Lower leg skin (tissue), 4 donors: ENCODE measurements around the gene DOK1. TPM values are rescaled to one million over a fixed set of nuclear protein-coding genes. Genes with fewer than 3 reads are reported as not detected.
A peak's percentile ranks its signal among the peaks of the same experiment; 100 is the strongest.

ENCODE experiments used
- DNase-seq, 2 donors: peaks; one replicate each; pipeline ENCODE4 v3.0.0-alpha.2; 2019; ENCODE audit warnings: low spot score in 2 of 2
- H3K4me3 ChIP-seq: fragments of 200-600 bp; sonication (generic); 2 replicates; pipeline ENCODE4 v1.5.1; 2017; ENCODE audit warnings: mild to moderate bottlenecking, low read depth; ENCODE audit not compliant: poor library complexity, severe bottlenecking
- POLR2A ChIP-seq, 2 donors: fragments of 450-650 bp; IDR thresholded peaks; one replicate each; pipeline ENCODE4 v1.6.1; 2016 to 2017; ENCODE audit warnings: antibody characterized with exemption in 2 of 2, mild to moderate bottlenecking in 1 of 2, moderate library complexity in 1 of 2
- WGBS, 2 donors: methylation state at CpG; one replicate each; pipeline ENCODE4 v1.1.5; 2018; 5-methylcytosine and 5-hydroxymethylcytosine counted together
- intact Hi-C: fragments of 100-400 bp; cut with DNase I; formaldehyde crosslinking; loops from one replicate; pipeline ENCODE4 v1.15.0; 2023; ENCODE audit warnings: low total_unique reads
- total RNA-seq, 4 donors: library from RNA; depleted of rRNA; stranded (reverse); fragments of >200 nt; gene quantifications; one replicate each; pipeline ENCODE4 v1.1.0, GENCODE V29; 2016
- TF ChIP-seq, protein P1 (sequence below), 3 donors: fragments of 450-650 bp; IDR thresholded peaks; one replicate each; pipeline ENCODE4 v1.5.1; 2016; ENCODE audit warnings: antibody characterized with exemption in 3 of 3, mild to moderate bottlenecking in 3 of 3, moderate library complexity in 2 of 3

Gene DOK1
- total RNA-seq, 4 donors from 2014 or later = 3.8 to 7.2 (median 4.7) TPM

- TF ChIP-seq POLR2A (IDR thresholded peaks at IDR 0.05) = no peak
- TF ChIP-seq, protein P1, sequence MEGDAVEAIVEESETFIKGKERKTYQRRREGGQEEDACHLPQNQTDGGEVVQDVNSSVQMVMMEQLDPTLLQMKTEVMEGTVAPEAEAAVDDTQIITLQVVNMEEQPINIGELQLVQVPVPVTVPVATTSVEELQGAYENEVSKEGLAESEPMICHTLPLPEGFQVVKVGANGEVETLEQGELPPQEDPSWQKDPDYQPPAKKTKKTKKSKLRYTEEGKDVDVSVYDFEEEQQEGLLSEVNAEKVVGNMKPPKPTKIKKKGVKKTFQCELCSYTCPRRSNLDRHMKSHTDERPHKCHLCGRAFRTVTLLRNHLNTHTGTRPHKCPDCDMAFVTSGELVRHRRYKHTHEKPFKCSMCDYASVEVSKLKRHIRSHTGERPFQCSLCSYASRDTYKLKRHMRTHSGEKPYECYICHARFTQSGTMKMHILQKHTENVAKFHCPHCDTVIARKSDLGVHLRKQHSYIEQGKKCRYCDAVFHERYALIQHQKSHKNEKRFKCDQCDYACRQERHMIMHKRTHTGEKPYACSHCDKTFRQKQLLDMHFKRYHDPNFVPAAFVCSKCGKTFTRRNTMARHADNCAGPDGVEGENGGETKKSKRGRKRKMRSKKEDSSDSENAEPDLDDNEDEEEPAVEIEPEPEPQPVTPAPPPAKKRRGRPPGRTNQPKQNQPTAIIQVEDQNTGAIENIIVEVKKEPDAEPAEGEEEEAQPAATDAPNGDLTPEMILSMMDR (IDR thresholded peaks at IDR 0.05) = no peak
- no peak overlapping the region for H3K4me3 ChIP-seq
- no peak for DNase-seq
- 69 to 72% methylated on average over 4 of the region's 4 CpGs for WGBS, 2 donors
- intact Hi-C loops = no loop called here
Measured at GRCh38 chr2:74575320-74575719, 20.8 kb downstream of the DOK1 start.

- TF ChIP-seq, protein P1 (IDR thresholded peaks at IDR 0.05) = no peak
- TF ChIP-seq POLR2A (IDR thresholded peaks at IDR 0.05) = no peak
- WGBS, 2 donors = 51 to 56% methylated on average over 7 of the region's 7 CpGs
- H3K4me3 ChIP-seq = no peak overlapping the region
Measured at GRCh38 chr2:74576211-74576862, 21.8 kb downstream of the DOK1 start.

GRCh38 chr2:74576863-74577229 is 22.3 kb downstream of the DOK1 start:
- TF ChIP-seq POLR2A (IDR thresholded peaks at IDR 0.05) = no peak
- TF ChIP-seq, protein P1 (IDR thresholded peaks at IDR 0.05) = no peak
- WGBS, 2 donors = 33 to 53% methylated on average over 1 of the region's 1 CpG
- no peak overlapping the region for H3K4me3 ChIP-seq
- DNase-seq = peak in 1 of 2 donors; percentile 79
- intact Hi-C loops = no loop called here

More at GRCh38 chr2:74576211-74576862, 21.8 kb downstream of the DOK1 start:
- DNase-seq = no peak
- intact Hi-C loops = no loop called here

GRCh38 chr2:74577448-74577847 is 22.9 kb downstream of the DOK1 start:
- intact Hi-C loops = no loop called here
- 56 to 72% methylated on average over 2 of the region's 2 CpGs for WGBS, 2 donors
- TF ChIP-seq, protein P1 (IDR thresholded peaks at IDR 0.05) = no peak
- no peak for TF ChIP-seq POLR2A (IDR thresholded peaks at IDR 0.05)
- no peak overlapping the region for H3K4me3 ChIP-seq
- no peak for DNase-seq

- WGBS, 2 donors = 70 to 73% methylated on average over 3 of the region's 3 CpGs
- DNase-seq = no peak
- no peak overlapping the region for H3K4me3 ChIP-seq
- intact Hi-C loops = no loop called here
- no peak for TF ChIP-seq POLR2A (IDR thresholded peaks at IDR 0.05)
- TF ChIP-seq, protein P1 (IDR thresholded peaks at IDR 0.05) = no peak
Measured at GRCh38 chr2:74578408-74578807, 23.9 kb downstream of the DOK1 start.

GRCh38 chr2:74581463-74581862 is 26.9 kb downstream of the DOK1 start:
- H3K4me3 ChIP-seq = no peak overlapping the region
- 90 to 93% methylated on average over 3 of the region's 3 CpGs for WGBS, 2 donors
- intact Hi-C loops = no loop called here
- DNase-seq = no peak
- TF ChIP-seq, protein P1 (IDR thresholded peaks at IDR 0.05) = no peak
- TF ChIP-seq POLR2A (IDR thresholded peaks at IDR 0.05) = no peak
